ENCODE measurements around the gene ALOX5. TPM values are rescaled to one million over a fixed set of nuclear protein-coding genes. Genes with fewer than 3 reads are reported as not detected.

Gene ALOX5
- total RNA-seq, 2 donors from 2014 or later: 21.2 to 35.0 TPM

DNA sequence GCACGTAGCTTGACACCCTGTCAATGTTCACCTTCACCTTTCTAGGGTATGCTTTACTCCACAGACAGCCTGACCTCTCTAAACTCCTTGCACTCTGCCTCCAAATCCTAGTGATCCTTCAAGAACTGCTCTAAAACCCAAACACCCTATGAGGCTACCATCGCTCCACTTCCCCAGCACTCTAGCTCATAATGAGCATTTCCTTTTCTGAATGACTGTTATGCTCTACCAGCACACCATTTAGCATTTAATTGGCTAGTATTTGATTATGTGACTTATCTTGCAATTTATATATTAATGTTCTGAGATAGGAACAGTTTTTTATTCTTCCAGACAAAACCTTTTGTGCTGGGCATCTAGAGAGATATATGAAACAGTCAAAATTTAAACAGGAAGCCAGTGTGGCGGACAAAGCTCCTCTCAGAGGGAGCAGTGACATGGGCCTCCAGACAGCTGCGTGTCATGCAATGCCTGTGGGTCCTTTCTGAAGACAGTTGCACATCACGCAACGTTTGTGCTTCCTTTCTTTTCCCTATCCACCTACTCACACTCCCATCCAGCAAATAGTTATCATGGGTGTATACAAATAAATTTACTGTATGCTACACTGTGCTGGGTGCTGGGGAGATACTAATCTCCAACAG, 86.3 kb downstream of the ALOX5 start:
- no peak for TF ChIP-seq POLR2A (IDR thresholded peaks at IDR 0.05)
- TF ChIP-seq, protein P1, sequence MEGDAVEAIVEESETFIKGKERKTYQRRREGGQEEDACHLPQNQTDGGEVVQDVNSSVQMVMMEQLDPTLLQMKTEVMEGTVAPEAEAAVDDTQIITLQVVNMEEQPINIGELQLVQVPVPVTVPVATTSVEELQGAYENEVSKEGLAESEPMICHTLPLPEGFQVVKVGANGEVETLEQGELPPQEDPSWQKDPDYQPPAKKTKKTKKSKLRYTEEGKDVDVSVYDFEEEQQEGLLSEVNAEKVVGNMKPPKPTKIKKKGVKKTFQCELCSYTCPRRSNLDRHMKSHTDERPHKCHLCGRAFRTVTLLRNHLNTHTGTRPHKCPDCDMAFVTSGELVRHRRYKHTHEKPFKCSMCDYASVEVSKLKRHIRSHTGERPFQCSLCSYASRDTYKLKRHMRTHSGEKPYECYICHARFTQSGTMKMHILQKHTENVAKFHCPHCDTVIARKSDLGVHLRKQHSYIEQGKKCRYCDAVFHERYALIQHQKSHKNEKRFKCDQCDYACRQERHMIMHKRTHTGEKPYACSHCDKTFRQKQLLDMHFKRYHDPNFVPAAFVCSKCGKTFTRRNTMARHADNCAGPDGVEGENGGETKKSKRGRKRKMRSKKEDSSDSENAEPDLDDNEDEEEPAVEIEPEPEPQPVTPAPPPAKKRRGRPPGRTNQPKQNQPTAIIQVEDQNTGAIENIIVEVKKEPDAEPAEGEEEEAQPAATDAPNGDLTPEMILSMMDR (IDR thresholded peaks at IDR 0.05): no peak
- no peak for TF ChIP-seq POLR2AphosphoS5 (IDR thresholded peaks at IDR 0.05)
- H3K36me3 ChIP-seq: peaks cover 0 to 12% of the 10 kb centered on the region in 2 donors
- intact Hi-C loops (cut with DNase I): no loop called here
- no peak overlapping the region for H3K27ac ChIP-seq
- no peaks in the 10 kb centered on the region for H3K27me3 ChIP-seq (replicated peaks; ENCODE audit: insufficient read depth)
- WGBS: 96% methylated on average over 6 of the region's 6 CpGs
- H3K4me1 ChIP-seq (replicated peaks): no peaks in the 10 kb centered on the region
- H3K4me3 ChIP-seq: no peak overlapping the region
- no peaks in the 10 kb centered on the region for H3K9me3 ChIP-seq
- DNase-seq (ENCODE audit: low spot score): no peak

DNA sequence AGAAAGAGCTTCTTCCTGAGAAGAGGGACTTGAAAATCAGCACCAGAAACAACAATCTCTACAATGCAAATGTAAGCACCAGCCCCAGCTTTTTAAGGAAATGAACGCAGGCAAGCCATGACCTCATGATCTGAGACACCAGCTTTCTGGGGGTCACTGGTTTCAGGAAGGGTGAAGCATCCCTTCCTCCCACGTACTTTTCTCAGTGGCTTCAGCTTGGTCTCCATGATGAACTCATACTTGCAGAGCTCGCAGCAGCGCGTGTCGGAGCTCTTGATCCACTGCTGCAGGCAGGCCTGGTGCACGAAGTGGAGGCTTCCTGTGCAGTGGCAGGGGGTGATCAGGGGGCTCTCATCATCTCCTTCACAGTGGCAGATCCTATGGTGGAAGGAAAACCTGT, 87.0 kb downstream of the ALOX5 start:
- Histone ChIP-seq H3K4me1 (replicated peaks) (no peaks in the 10 kb centered on the region), H3K9me3 (no peaks in the 10 kb centered on the region), H3K27ac (no peak overlapping the region), H3K27me3 (replicated peaks; ENCODE audit: insufficient read depth) (no peaks in the 10 kb centered on the region), H3K36me3 (peaks cover 0 to 12% of the 10 kb centered on the region in 2 donors), H3K4me3 (no peak overlapping the region)
- no peak for DNase-seq (ENCODE audit: low spot score)
- TF ChIP-seq, protein P1 (IDR thresholded peaks at IDR 0.05): no peak
- TF ChIP-seq POLR2AphosphoS5 (IDR thresholded peaks at IDR 0.05) (no peak), POLR2A (IDR thresholded peaks at IDR 0.05) (no peak)
- WGBS: 95% methylated on average over 7 of the region's 7 CpGs
- intact Hi-C loops (cut with DNase I): no loop called here

DNA sequence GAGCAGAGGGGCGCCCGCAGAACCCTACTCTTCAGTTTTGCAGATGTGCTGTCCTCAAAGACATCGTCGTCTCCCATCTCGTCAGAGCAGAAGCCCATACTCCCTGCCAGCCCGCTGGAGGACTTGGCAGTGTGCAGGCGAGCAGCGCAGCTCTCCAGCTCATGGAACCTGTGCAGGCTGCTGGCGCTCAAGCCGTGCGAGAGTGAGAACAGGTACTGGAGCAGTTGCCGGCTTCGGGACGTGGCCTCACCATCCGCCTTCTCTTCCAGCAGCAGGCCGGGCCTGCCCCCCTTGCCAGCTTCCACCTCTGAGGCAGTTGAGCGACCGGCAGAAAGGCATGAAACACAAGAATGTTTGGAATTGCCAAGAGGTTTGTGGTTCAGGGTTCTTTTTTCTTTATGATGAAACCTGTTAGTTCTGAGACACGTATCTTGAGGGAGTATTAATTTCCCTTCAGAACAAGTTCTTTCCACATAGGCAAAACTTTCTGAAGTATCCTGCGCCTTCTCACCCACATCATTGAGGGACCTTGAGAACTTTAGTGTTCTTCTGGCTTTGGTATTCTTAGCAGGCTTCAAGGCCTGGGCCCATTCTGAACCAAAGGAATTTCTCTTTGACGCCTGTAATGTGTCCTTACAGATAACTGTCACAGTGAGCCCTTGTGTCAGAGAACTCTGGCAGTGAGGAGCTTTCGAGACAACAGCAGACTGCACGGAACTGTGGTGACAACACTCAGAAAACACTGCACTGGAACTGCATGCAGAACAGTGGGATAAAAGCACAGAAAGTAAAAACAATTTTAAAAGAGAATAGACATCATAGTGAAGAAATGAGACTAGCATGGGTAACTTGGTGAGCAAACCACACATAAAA, 89.5 kb downstream of the ALOX5 start:
- no peaks in the 10 kb centered on the region for H3K9me3 ChIP-seq
- DNase-seq (ENCODE audit: low spot score): no peak
- TF ChIP-seq POLR2A (IDR thresholded peaks at IDR 0.05) (no peak), POLR2AphosphoS5 (IDR thresholded peaks at IDR 0.05) (no peak)
- TF ChIP-seq, protein P1 (IDR thresholded peaks at IDR 0.05): no peak
- peaks cover 4% of the 10 kb centered on the region for H3K4me1 ChIP-seq (replicated peaks)
- H3K36me3 ChIP-seq: no peaks in the 10 kb centered on the region
- intact Hi-C loops (cut with DNase I): no loop called here
- H3K27ac ChIP-seq: no peak overlapping the region
- H3K4me3 ChIP-seq: no peak overlapping the region
- WGBS: 85% methylated on average over 23 of the region's 23 CpGs
- no peaks in the 10 kb centered on the region for H3K27me3 ChIP-seq (replicated peaks; ENCODE audit: insufficient read depth)

DNA sequence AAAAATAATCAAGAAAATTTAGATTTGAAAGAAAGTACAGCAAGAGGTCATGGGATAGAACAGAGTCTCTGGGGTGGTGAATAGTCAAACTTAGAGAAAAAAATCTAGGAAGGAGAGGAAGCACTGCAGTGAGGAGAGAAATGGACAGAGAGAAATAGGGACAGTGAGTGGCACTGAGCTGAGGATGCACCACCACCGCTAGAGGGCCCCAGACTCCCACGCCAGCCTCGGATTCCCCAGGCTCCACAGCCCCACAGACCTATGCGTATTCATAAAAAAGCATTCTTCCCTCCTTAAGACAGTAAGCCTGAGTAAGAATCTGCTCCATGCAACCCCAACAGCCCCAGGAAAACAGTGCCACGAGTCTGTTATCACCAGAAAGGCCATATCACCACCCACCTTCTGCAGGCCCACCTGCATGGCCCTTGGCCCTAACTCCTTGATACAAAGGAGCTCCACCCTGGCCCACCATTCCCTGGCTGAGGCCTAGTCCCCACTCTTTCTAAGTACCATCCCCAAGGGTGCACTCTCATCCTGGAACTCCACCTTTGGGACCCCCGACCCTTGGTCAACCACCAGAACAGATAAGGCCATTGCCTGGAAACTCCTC, 91.0 kb downstream of the ALOX5 start:
- 28% methylated on average over 6 of the region's 6 CpGs for WGBS

More for the DNA sequence above, 91.0 kb downstream of the ALOX5 start:
- H3K4me3 ChIP-seq: no peak overlapping the region
- H3K4me1 ChIP-seq (replicated peaks): peaks cover 7% of the 10 kb centered on the region
- TF ChIP-seq POLR2AphosphoS5 (IDR thresholded peaks at IDR 0.05): no peak
- TF ChIP-seq, protein P1 (IDR thresholded peaks at IDR 0.05): peak; percentile 63 to 87 (median 80)
- no peaks in the 10 kb centered on the region for H3K36me3 ChIP-seq
- intact Hi-C loops (cut with DNase I): no loop called here
- no peaks in the 10 kb centered on the region for H3K27me3 ChIP-seq (replicated peaks; ENCODE audit: insufficient read depth)
- H3K9me3 ChIP-seq: no peaks in the 10 kb centered on the region
- peak; percentile 65 for DNase-seq (ENCODE audit: low spot score)
- H3K27ac ChIP-seq: no peak overlapping the region
